K562 (cell line): ENCODE measurements around the gene CENPC. TPM values are rescaled to one million over a fixed set of nuclear protein-coding genes. Genes with fewer than 3 reads are reported as not detected.

Experiments used
- CBX1 ChIP-seq: sonication (generic); IDR thresholded peaks from 2 replicates; pipeline ENCODE4 v1.6.1; 2016; ENCODE audit warnings: antibody characterized with exemption, low read depth, mild to moderate bottlenecking
- CBX8 ChIP-seq: fragments of 200-600 bp; sonication (generic); IDR thresholded peaks from 2 replicates; pipeline ENCODE4 v1.6.1; 2012; ENCODE audit warnings: borderline replicate concordance, mixed run types, low read depth, mild to moderate bottlenecking, moderate library complexity, mixed read lengths, low read length, control low read depth, inconsistent platforms; ENCODE audit not compliant: poor library complexity, severe bottlenecking; ENCODE audit errors: extremely low read depth
- CCAR2 ChIP-seq: fragments of 200-400 bp; formaldehyde crosslinking; IDR thresholded peaks from 2 replicates; pipeline ENCODE4 v1.6.1; 2017; ENCODE audit warnings: mild to moderate bottlenecking, low read depth, low read length
- CREB1 ChIP-seq, 2 experiments: sonication (generic) in 1 of 2; formaldehyde crosslinking in 1 of 2; IDR thresholded peaks; 2 replicates each; pipeline versions ENCODE4 v1.6.1 to v1.8.0; 2012 to 2022; ENCODE audit warnings: inconsistent platforms in 1 of 2, mild to moderate bottlenecking in 1 of 2, missing genetic modification reagents in 1 of 2, moderate library complexity in 1 of 2
- CXXC5 ChIP-seq: fragments of 250-450 bp; sonication (Bioruptor Pico); IDR thresholded peaks from 2 replicates; pipeline ENCODE4 v1.8.0; 2022; ENCODE audit warnings: inconsistent platforms, mild to moderate bottlenecking, moderate library complexity
- DLX4 ChIP-seq: fragments of 250-450 bp; sonication (Bioruptor Pico); IDR thresholded peaks from 2 replicates; pipeline ENCODE4 v1.6.1; 2021; ENCODE audit warnings: mild to moderate bottlenecking
- FIP1L1 ChIP-seq: fragments of 200-400 bp; formaldehyde crosslinking; IDR thresholded peaks from 2 replicates; pipeline ENCODE4 v1.6.1; 2018; ENCODE audit warnings: mild to moderate bottlenecking, low read depth, low read length; ENCODE audit not compliant: poor library complexity, severe bottlenecking
- GABPB1 ChIP-seq: sonication (generic); formaldehyde crosslinking; IDR thresholded peaks from 2 replicates; pipeline ENCODE4 v1.8.0; 2022; ENCODE audit warnings: mild to moderate bottlenecking, missing genetic modification reagents
- HDAC3 ChIP-seq: fragments of 450-650 bp; IDR thresholded peaks from 2 replicates; pipeline ENCODE4 v1.6.1; 2018; ENCODE audit warnings: borderline replicate concordance, mild to moderate bottlenecking, moderate library complexity; ENCODE audit not compliant: partially characterized antibody
- MTA3 ChIP-seq: fragments of 450-650 bp; formaldehyde crosslinking; IDR thresholded peaks from 2 replicates; pipeline ENCODE4 v1.6.1; 2017; ENCODE audit warnings: mild to moderate bottlenecking, borderline replicate concordance
- POLR2AphosphoS2 ChIP-seq: IDR thresholded peaks from 2 replicates; pipeline ENCODE4 v1.6.1; 2012; ENCODE audit warnings: low read length, improper control_type of control experiment
- RBM17 ChIP-seq: fragments of 200-400 bp; formaldehyde crosslinking; IDR thresholded peaks from 2 replicates; pipeline ENCODE4 v1.6.1; 2017; ENCODE audit warnings: low read depth, mild to moderate bottlenecking, low read length, borderline replicate concordance
- RCOR1 ChIP-seq, 2 experiments: IDR thresholded peaks; 2 replicates each; pipeline ENCODE4 v1.6.1; 2012; ENCODE audit warnings: low read depth in 2 of 2, low read length in 2 of 2, borderline replicate concordance in 1 of 2, improper control_type of control experiment in 1 of 2
- RUNX1 ChIP-seq: sonication (generic); IDR thresholded peaks from 2 replicates; pipeline ENCODE4 v1.6.1; 2016; ENCODE audit warnings: antibody characterized with exemption, low read depth
- STAT6 ChIP-seq: sonication (generic); formaldehyde crosslinking; IDR thresholded peaks from 2 replicates; pipeline ENCODE4 v1.8.1; 2023; ENCODE audit warnings: mild to moderate bottlenecking, missing genetic modification reagents
- TAF9B ChIP-seq: fragments of 450-650 bp; IDR thresholded peaks from 2 replicates; pipeline ENCODE4 v1.6.1; 2018; ENCODE audit warnings: mild to moderate bottlenecking; ENCODE audit not compliant: partially characterized antibody
- ZC3H8 ChIP-seq: fragments of 450-650 bp; IDR thresholded peaks from 2 replicates; pipeline ENCODE4 v1.6.1; 2017
- ZNF224 ChIP-seq: sonication (generic); formaldehyde crosslinking; IDR thresholded peaks from 2 replicates; pipeline ENCODE4 v1.8.0; 2022; ENCODE audit warnings: mild to moderate bottlenecking, missing genetic modification reagents
- ZNF507 ChIP-seq: conservative IDR thresholded peaks from 2 replicates; pipeline ENCODE4 v1.6.1; 2017; ENCODE audit warnings: missing genetic modification characterization, missing compliant biosample characterization
- ZNF644 ChIP-seq: fragments of 200-800 bp; sonication (Bioruptor generic); IDR thresholded peaks from 2 replicates; pipeline ENCODE4 v1.6.1; 2016; ENCODE audit warnings: low read depth, missing genetic modification characterization, missing compliant biosample characterization
- ZNF655 ChIP-seq: fragments of 250-450 bp; sonication (Bioruptor Pico); IDR thresholded peaks from 2 replicates; pipeline ENCODE4 v1.5.0; 2021
- ZNF830 ChIP-seq: fragments of 250-450 bp; sonication (Bioruptor Pico); IDR thresholded peaks from 2 replicates; pipeline ENCODE4 v1.5.0; 2021; ENCODE audit warnings: mild to moderate bottlenecking
- polyA plus RNA-seq, 8 experiments: library from polyadenylated mRNA; depleted of rRNA in 4 of 8; stranded (reverse) in 5 of 8; unstranded in 3 of 8; fragments of >200 nt; fragmentation: Nextera tagmentation in 2 of 8; fragmentation: Illumina TruSeq in 1 of 8; extraction: Ambion mirVana in 2 of 8; extraction: Trizol in 1 of 8; gene quantifications; 2 replicates each; pipeline versions ENCODE4 v1.2.1 to v1.2.3, GENCODE V29; 2011 to 2014; ENCODE audit warnings: inconsistent platforms in 1 of 8, missing spikeins in 1 of 8
- total RNA-seq, 7 experiments: library from RNA; depleted of rRNA in 6 of 7; stranded (reverse); fragments of >200 nt in 6 of 7; fragmentation: Illumina TruSeq in 2 of 7; extraction: Trizol in 2 of 7; gene quantifications; 2 replicates each; pipeline versions ENCODE4 v1.2.1 to v1.2.3, GENCODE V29; 2011 to 2021; ENCODE audit warnings: low replicate concordance in 1 of 7
- TF ChIP-seq, protein P1 (sequence below): sonication (generic); IDR thresholded peaks from 2 replicates; pipeline ENCODE4 v1.6.1; 2016
- TF ChIP-seq, protein P2 (sequence below): fragments of 450-650 bp; formaldehyde crosslinking; IDR thresholded peaks from 2 replicates; pipeline ENCODE4 v1.4.0; 2020; ENCODE audit warnings: mild to moderate bottlenecking

The CENPC gene
- total and polyA plus RNA-seq, 9 of the 15 experiments (the other 6 are each of a cell fraction or from before 2014, with no cell fraction given): 18.1 to 48.5 (median 30.8) TPM

DNA sequence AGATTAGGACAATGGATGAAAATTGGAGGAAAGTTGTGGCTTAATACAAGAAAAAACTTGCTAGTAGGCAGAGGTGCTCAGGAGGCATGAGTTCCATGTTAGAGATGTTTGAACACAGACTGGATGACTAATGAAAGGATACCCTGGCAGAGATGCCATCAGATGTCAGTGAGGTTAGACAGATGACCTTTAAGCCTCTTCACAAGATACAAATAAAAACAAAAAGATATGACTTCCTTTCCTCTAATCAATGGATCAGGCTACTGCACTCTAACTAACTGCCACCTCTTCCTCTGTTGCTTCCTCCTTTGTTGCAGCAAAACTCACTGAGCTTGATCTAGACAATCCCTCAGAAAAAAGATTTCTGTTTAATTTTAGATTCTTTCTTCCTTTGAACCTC lies 27.9 kb upstream of the CENPC start (continued):
- no peak for TF ChIP-seq RCOR1 (IDR thresholded peaks at IDR 0.05; ENCODE audit: borderline replicate concordance in 1 of 2, low read depth in 2 of 2, low read length in 2 of 2)
- TF ChIP-seq CBX8: no peak
- no peak for TF ChIP-seq ZNF507 (tag)
- TF ChIP-seq ZNF830: no peak
- TF ChIP-seq, protein P1, sequence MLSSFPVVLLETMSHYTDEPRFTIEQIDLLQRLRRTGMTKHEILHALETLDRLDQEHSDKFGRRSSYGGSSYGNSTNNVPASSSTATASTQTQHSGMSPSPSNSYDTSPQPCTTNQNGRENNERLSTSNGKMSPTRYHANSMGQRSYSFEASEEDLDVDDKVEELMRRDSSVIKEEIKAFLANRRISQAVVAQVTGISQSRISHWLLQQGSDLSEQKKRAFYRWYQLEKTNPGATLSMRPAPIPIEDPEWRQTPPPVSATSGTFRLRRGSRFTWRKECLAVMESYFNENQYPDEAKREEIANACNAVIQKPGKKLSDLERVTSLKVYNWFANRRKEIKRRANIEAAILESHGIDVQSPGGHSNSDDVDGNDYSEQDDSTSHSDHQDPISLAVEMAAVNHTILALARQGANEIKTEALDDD: peak; percentile 41; the same call in 1 of the 2 replicates
- TF ChIP-seq ZC3H8: no peak
- no peak for TF ChIP-seq CBX1
- no peak for TF ChIP-seq DLX4 (CRISPR knock-in tag)
- no peak for TF ChIP-seq POLR2AphosphoS2
- no peak for TF ChIP-seq CXXC5 (CRISPR knock-in tag)
- TF ChIP-seq CREB1 (IDR thresholded peaks at IDR 0.05): no peak
- TF ChIP-seq CREB1 (CRISPR knock-in tag; IDR thresholded peaks at IDR 0.05): no peak
- TF ChIP-seq ZNF224 (CRISPR knock-in tag): no peak
- TF ChIP-seq ZNF655 (CRISPR knock-in tag): no peak
- TF ChIP-seq STAT6 (CRISPR knock-in tag): no peak
- no peak for TF ChIP-seq GABPB1 (CRISPR knock-in tag)
- TF ChIP-seq MTA3: no peak
- no peak for TF ChIP-seq FIP1L1
- TF ChIP-seq TAF9B: no peak
- TF ChIP-seq RBM17: no peak
- no peak for TF ChIP-seq ZNF644 (tag)
- no peak for TF ChIP-seq HDAC3
- no peak for TF ChIP-seq CCAR2
- TF ChIP-seq RUNX1: no peak
- TF ChIP-seq, protein P2, sequence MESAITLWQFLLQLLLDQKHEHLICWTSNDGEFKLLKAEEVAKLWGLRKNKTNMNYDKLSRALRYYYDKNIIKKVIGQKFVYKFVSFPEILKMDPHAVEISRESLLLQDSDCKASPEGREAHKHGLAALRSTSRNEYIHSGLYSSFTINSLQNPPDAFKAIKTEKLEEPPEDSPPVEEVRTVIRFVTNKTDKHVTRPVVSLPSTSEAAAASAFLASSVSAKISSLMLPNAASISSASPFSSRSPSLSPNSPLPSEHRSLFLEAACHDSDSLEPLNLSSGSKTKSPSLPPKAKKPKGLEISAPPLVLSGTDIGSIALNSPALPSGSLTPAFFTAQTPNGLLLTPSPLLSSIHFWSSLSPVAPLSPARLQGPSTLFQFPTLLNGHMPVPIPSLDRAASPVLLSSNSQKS (CRISPR knock-in tag): no peak
